HG02870 (cell line): Measurements from ENCODE around the gene C1orf167.
A peak's percentile ranks its signal among the peaks of the same experiment; 100 is the strongest.

Experiments
- ATAC-seq: cut with Tn5 transposase; IDR thresholded peaks from one replicate; pipeline ENCODE4 v1.9.1; 2021; ENCODE audit warnings: mild to moderate bottlenecking, moderate library complexity; ENCODE audit not compliant: unreplicated experiment

C1orf167 gene

GRCh38 chr1:11761988-11762406 is at the start of gene C1orf167:
C1orf167 (plus strand) TSS chr1:11762193; CDS start chr1:11764401, 2,208 bp downstream.
- no peak for ATAC-seq

GRCh38 chr1:11712285-11712684 is 49.7 kb upstream of the C1orf167 start:
- no peak for ATAC-seq

DNA sequence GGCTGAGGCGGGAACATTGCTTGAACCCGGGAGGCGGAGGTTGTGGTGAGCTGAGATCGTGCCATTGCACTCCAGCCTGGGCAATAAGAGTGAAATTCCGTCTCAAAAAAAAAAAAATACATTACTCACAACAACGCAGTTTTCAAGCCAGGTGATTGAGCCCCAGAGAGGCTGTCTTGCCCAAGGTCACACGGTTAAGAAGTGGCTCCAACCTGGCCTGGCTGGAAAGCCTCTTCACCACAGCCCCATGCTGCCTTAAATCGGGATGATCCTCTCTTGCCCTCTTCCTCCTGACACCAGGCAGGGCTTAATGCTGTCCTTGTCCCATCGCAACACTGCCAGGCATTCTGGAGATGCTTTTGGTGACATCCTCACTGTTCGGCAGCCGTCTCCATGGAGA is 48.9 kb upstream of the C1orf167 start:
- ATAC-seq = no peak

DNA sequence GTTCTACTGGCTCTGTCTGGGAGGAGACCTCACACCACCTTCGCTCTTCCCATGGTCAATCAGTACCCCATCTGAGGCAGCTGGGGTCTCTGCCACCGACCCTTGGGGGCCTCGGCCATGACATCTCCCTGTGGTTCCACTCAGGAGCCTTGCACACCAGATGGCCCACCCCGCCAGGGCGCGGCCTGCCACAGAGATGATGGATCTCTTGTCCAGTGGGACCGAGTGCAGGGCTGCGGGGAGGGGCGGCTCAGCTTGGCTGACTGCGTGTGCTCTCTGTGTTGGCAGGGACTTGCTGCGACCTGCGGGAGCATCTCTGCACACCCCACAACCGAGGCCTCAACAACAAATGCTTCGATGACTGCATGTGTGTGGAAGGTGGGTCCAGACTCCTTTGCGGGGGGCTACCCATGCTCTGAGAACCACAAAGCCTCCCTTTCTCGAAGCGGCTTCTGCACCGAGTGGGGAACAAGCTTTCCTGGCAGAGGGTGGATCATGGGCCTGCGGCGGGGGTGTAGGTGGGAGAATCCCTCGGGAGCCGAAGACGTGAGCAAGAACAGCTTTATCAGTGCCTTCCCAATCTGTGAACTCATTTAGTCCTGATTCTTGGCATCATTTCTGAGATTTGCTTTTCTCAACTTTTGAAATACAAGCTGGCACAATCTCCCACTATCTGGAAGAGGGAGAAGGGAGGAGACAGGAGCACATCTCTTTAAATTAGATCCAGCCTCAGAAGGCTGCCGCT is 47.0 kb upstream of the C1orf167 start:
- no peak for ATAC-seq

DNA sequence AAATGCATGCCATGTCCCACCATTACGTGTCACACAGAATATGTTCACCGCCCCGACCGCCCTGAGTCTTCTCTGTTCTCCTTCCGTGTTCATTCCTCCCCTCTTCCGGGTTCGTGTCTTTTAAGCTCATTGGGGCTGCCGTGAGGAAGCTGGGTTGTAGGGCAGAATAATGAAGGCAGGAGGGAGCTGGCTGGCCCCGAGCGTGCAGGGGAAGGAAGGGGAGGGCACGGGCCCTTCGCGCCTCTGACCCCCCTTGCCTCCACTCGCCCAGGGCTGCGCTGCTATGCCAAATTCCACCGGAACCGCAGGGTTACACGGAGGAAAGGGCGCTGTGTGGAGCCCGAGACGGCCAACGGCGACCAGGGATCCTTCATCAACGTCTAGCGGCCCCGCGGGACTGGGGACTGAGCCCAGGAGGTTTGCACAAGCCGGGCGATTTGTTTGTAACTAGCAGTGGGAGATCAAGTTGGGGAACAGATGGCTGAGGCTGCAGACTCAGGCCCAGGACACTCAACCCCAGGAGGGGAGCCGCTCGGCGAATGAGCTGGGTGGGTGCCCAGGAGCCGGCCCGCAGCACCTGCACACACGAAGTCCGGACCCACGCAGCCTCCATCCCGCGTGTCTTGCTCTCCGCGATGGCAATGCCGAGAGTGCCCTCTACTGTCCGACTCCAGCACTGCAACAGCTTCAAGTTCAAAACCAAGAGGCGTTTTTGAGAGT is 42.5 kb upstream of the C1orf167 start:
- peak; percentile 48 for ATAC-seq

DNA sequence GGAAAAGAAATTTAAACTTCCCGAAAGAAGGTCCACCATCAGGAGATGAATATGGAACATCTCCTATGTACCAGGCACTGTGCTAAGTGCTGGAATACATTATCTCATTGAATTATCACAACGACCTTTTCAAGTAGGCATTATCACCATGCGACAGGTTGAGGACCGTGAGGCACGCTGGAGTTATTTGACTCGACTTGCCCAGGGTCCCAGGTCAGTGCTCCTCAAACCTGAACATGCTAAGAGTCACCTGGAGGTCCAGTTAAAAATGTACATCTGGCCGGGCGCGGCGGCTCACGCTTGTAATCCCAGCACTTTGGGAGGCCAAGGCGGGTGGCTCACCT is 42.0 kb upstream of the C1orf167 start:
- no peak for ATAC-seq

DNA sequence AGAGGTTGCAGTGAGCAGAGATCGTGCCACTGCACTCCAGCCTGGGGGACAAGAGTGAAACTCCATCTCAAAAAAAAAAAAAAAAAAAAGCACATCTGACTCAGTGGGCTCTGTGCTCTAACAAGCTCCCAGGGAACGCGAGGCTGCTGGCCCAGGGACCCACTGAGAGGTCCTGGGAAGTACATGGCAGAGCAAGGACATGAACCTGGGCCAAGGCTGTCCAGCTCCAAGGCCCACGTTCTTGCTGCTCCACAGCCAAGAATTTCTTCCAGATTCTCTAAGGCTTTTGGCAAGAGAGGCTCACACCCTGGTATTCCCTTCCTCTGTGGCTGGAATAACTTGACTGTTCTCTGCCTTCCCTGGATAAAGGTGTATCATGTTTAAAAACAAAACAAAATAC is 41.5 kb upstream of the C1orf167 start:
- no peak for ATAC-seq

GRCh38 chr1:11721311-11721710 is 40.7 kb upstream of the C1orf167 start:
- ATAC-seq = no peak

DNA sequence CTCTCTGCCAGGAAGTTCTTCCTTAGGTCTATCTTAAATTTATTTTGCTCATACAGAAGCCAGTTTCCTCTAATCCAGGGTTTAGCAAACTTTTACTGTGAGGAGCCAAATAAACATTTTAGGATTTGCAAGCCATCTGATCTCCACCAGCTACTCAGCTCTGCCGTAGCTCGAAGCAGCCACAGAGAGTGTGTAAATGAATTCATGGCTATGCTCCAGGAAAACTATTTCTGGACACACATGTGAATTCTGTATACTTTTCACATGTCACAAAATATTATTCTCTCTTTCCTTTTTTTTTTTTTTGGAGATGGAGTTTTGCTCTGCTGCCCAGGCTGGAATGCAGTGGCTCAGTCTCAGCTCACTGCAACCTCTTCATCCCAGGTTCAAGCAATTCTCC is 39.5 kb upstream of the C1orf167 start:
- ATAC-seq = no peak

GRCh38 chr1:11725616-11726015 is 36.4 kb upstream of the C1orf167 start:
- ATAC-seq = no peak

DNA sequence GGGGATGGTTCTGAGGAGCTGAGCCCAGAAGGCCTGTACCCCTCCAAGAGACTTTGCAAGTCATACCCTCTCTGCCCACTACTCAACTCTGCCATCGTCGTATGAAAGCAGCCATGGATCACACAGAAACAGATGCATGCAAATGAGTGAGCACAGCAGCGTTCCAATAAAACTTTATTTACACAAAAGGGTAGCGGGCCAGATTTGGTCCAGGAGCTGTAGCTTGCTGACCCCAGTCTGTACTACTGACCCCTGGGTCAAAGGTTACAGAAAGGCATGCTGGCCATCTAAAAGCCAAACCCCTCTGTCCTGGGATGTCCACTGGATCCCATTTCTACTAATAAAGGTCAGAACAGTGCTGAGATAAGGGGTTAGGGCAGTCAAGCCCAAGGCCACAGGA is 34.9 kb upstream of the C1orf167 start:
- ATAC-seq = no peak

GRCh38 chr1:11728126-11728806 is 33.7 kb upstream of the C1orf167 start:
- ATAC-seq = no peak

- ATAC-seq = no peak
Measured at GRCh38 chr1:11729155-11729497, 32.9 kb upstream of the C1orf167 start.

DNA sequence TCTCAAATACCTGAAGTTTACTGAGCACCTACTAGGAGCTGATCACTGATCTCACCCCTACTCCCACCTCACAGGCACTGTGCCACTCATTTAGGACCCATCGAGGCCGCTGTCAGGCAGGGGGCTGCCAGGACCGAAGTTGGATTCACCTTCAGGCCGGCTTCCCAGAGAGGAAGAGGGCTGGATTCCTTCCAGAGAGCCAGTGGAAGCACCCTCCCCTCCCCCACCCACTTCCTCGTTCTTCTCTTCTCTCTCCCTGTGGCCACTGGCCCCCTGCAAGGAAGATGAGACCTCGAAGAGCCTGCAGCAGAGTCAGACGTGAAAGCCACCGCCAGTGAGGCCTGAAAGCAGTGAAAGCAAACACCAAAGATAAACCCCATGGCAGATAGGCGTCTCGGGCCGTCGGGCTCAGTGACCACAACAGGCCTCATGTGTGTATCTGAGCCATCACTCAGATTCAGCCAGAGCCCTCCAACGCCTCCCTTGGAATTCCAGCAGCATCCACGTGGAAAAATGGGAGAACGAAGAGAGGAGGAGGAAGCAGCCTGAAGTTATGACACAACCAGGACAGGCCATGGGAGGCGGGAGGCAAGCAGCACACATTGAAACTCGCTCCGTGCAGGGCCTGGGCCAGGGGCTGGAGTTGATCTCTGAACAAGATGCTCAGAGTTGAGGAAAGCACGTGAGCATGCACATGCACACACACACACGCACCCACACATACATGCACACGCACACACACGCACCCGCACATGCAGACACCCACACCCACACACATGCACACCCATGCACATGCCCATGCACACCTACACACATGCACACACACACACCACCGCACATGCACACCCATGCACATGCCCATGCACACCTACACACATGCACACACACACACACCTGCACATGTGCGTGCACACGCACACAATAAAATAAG is 32.2 kb upstream of the C1orf167 start:
- no peak for ATAC-seq

- ATAC-seq = no peak
Measured at GRCh38 chr1:11730429-11730891, 31.5 kb upstream of the C1orf167 start.

GRCh38 chr1:11731691-11732283 is 30.2 kb upstream of the C1orf167 start:
- ATAC-seq = no peak

DNA sequence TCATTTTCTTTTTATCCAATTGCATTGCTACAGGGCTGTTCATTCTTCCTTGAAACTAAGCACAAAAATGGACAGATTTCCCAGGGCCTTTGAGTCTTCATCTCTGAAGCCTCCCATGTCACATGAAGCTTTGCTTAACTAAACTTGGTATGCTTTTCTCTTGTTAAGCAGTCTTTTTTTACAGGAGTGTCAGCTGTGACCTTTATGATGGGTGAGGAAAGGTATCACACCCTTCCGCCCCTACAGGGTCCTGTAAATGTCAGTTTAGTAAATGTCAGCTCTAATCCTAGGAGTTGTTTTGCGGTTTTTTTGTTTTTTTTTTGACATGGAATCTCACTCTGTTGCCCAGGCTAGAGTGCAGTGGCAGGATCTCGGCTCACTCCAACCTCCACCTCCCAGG is 28.7 kb upstream of the C1orf167 start:
- ATAC-seq = no peak

GRCh38 chr1:11735531-11735853 is 26.5 kb upstream of the C1orf167 start:
- ATAC-seq = no peak

- ATAC-seq = no peak
Measured at GRCh38 chr1:11735854-11736745, 25.9 kb upstream of the C1orf167 start, which contains the start of gene AGTRAP. AGTRAP (plus strand) TSS chr1:11736136; CDS start chr1:11736209, 73 bp downstream.
